Measurements from ENCODE around the gene SCARB1.

SCARB1 gene

GRCh38 chr12:124755801-124756148 lies 107.9 kb downstream of the SCARB1 start:
- H3K27me3 ChIP-seq (replicated peaks; ENCODE audit: control insufficient read depth, insufficient read depth, low read length): no peaks in the 10 kb centered on the region; the same call in 1 of the 2 replicates
- H3K4me3 ChIP-seq (replicated peaks; ENCODE audit: low read depth, low read length): no peak overlapping the region
- DNase-seq (ENCODE audit: extremely low read depth, insufficient read length): no peak
- H3K36me3 ChIP-seq (ENCODE audit: control insufficient read depth, insufficient read depth, low read length): no peaks in the 10 kb centered on the region
- TF ChIP-seq, protein P1, sequence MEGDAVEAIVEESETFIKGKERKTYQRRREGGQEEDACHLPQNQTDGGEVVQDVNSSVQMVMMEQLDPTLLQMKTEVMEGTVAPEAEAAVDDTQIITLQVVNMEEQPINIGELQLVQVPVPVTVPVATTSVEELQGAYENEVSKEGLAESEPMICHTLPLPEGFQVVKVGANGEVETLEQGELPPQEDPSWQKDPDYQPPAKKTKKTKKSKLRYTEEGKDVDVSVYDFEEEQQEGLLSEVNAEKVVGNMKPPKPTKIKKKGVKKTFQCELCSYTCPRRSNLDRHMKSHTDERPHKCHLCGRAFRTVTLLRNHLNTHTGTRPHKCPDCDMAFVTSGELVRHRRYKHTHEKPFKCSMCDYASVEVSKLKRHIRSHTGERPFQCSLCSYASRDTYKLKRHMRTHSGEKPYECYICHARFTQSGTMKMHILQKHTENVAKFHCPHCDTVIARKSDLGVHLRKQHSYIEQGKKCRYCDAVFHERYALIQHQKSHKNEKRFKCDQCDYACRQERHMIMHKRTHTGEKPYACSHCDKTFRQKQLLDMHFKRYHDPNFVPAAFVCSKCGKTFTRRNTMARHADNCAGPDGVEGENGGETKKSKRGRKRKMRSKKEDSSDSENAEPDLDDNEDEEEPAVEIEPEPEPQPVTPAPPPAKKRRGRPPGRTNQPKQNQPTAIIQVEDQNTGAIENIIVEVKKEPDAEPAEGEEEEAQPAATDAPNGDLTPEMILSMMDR (IDR thresholded peaks at IDR 0.05; ENCODE audit: insufficient read depth, low read length, poor library complexity, severe bottlenecking): no peak

- DNase-seq (ENCODE audit: extremely low read depth, insufficient read length): no peak
- Histone ChIP-seq H3K4me3 (replicated peaks; ENCODE audit: low read depth, low read length) (no peak overlapping the region), H3K27me3 (replicated peaks; ENCODE audit: control insufficient read depth, insufficient read depth, low read length) (no peaks in the 10 kb centered on the region; the same call in 1 of the 2 replicates), H3K36me3 (ENCODE audit: control insufficient read depth, insufficient read depth, low read length) (no peaks in the 10 kb centered on the region)
- TF ChIP-seq, protein P1 (IDR thresholded peaks at IDR 0.05; ENCODE audit: insufficient read depth, low read length, poor library complexity, severe bottlenecking): no peak
Observed at GRCh38 chr12:124754949-124755800, 108.5 kb downstream of the SCARB1 start.

DNA sequence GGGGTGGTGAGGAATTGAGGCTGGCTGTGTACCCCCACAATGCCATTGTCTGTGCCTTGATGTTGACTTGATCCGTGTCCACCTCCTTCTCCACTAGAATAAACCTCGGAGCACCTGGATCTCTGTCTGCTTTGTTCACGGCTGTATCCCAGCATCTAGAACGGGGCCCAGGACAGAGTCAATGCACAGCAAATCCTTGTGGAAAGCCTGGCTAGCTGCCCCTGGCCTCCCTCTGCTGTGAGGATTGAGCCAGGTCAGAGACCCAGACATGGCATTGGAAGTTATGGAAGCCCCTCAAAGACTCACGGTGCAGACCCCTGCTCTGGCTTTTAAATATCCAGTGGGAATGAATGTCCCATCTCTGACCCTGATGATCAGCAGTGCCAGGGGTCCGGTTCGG lies 109.2 kb downstream of the SCARB1 start:
- H3K4me3 ChIP-seq (replicated peaks; ENCODE audit: low read depth, low read length): no peak overlapping the region

DNA sequence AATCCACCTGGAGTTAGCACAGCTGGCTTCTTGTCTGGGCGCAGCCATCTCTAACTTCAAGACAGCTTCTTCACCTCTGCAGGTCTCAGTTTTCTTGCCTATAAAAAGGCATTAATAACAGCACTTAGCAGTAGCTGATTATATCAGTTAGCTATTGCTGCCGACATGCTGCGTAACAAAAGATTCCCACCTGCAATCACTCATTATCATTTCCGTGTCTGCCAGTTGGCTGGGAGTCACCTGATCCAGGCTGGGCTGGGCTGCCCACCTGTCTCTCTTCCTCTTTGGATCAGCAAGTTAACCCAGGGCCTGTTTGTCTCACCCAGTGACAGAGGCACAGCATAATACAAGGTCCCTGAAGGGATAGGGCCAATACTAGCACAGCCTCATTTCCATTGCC lies 109.7 kb downstream of the SCARB1 start:
- H3K36me3 ChIP-seq (ENCODE audit: control insufficient read depth, insufficient read depth, low read length): no peaks in the 10 kb centered on the region
- TF ChIP-seq, protein P1 (IDR thresholded peaks at IDR 0.05; ENCODE audit: insufficient read depth, low read length, poor library complexity, severe bottlenecking): no peak
- no peak for DNase-seq (ENCODE audit: extremely low read depth, insufficient read length)
- H3K4me3 ChIP-seq (replicated peaks; ENCODE audit: low read depth, low read length): no peak overlapping the region
- no peaks in the 10 kb centered on the region; the same call in 1 of the 2 replicates for H3K27me3 ChIP-seq (replicated peaks; ENCODE audit: control insufficient read depth, insufficient read depth, low read length)

More for the DNA sequence above, 109.2 kb downstream of the SCARB1 start:
- H3K36me3 ChIP-seq (ENCODE audit: control insufficient read depth, insufficient read depth, low read length): no peaks in the 10 kb centered on the region
- TF ChIP-seq, protein P1 (IDR thresholded peaks at IDR 0.05; ENCODE audit: insufficient read depth, low read length, poor library complexity, severe bottlenecking): no peak
- no peaks in the 10 kb centered on the region; the same call in 1 of the 2 replicates for H3K27me3 ChIP-seq (replicated peaks; ENCODE audit: control insufficient read depth, insufficient read depth, low read length)
- no peak for DNase-seq (ENCODE audit: extremely low read depth, insufficient read length)

DNA sequence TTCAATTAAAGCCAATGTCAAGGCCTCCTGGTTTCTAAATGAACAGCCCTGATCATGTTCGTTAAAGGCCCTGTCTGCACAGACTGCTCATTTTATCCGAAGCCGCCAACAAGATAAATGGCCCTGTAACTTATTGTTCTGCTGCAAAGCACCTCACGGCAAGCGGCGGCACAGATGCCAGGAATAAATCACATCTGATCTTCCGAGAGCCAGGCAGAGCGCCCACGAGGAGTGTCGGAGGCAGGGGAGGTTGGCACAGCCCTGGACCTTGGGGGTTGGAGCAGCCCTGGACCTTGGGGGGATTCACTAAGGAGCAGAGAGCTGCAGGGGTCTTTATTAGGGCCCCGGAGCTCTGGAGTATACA lies 110.5 kb downstream of the SCARB1 start:
- no peak overlapping the region for H3K4me3 ChIP-seq (replicated peaks; ENCODE audit: low read depth, low read length)
- H3K27me3 ChIP-seq (replicated peaks; ENCODE audit: control insufficient read depth, insufficient read depth, low read length): no peaks in the 10 kb centered on the region; the same call in 1 of the 2 replicates
- DNase-seq (ENCODE audit: extremely low read depth, insufficient read length): no peak
- TF ChIP-seq, protein P1 (IDR thresholded peaks at IDR 0.05; ENCODE audit: insufficient read depth, low read length, poor library complexity, severe bottlenecking): no peak
- no peaks in the 10 kb centered on the region for H3K36me3 ChIP-seq (ENCODE audit: control insufficient read depth, insufficient read depth, low read length)

Measured in GM06990 (cell line).